Ovary (tissue), 3 donors: Measurements from ENCODE around the gene PTMS.

Source experiments
- POLR2A ChIP-seq: fragments of 450-650 bp; IDR thresholded peaks from one replicate; pipeline ENCODE4 v1.6.1; 2017; ENCODE audit warnings: antibody characterized with exemption, mild to moderate bottlenecking, moderate library complexity
- TF ChIP-seq, protein P1 (sequence below), 3 donors: fragments of 450-650 bp in 2 of 3; fragments of 200-600 bp in 1 of 3; IDR thresholded peaks; one replicate each; pipeline versions ENCODE4 v1.5.1 to v1.8.0; 2016 to 2022; ENCODE audit warnings: antibody characterized with exemption in 3 of 3, mild to moderate bottlenecking in 1 of 3
- donor health status: DM: no; HTN: no; CAD: no.

DNA sequence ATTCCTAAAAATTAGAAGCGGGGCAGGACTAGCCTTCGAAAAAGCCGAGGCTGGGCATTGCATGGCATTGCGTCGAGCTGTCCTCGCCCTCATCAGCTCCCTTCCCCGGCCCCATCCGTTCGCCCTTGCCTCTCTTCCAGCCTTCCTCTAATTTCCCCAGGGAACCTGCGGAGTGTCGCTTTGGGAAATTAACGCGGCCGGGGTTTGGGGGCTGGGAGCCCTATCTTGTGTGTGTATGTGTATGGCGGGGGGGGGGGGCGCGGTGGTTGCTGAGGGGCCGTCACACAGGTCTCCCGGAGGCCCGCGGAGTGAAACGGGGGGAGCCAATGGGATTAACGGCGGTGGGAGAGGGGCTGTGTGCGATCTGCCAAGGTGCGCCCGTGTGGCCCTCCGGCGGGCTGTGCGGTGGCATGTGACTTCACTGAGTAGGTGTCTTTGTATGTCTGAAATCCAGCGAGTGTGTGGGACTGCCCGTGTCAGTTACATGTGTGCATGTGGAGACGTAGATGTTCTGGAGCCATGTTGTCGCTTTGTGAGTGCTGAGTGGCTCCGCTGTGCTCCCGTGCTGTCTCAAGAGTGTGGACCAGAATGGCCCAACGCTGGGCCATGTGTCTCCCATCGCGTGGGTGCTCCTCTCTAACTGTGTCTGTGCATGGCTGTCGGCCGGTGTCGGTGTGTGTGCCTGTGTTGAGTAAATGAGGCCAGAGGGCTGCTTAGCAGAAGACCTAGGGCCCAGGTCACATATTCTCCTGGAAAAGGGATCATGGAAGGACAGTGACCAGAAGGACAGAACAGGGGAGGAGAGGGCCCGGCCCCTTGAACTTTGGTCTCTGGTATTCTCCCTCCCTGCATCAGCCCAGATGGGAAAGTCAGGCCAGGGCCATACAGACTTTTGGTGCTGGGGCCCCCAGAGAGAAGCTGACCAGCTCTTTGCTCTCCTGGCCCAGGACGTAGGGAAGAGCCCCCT, 1.5 kb downstream of the PTMS start:
- TF ChIP-seq, protein P1, sequence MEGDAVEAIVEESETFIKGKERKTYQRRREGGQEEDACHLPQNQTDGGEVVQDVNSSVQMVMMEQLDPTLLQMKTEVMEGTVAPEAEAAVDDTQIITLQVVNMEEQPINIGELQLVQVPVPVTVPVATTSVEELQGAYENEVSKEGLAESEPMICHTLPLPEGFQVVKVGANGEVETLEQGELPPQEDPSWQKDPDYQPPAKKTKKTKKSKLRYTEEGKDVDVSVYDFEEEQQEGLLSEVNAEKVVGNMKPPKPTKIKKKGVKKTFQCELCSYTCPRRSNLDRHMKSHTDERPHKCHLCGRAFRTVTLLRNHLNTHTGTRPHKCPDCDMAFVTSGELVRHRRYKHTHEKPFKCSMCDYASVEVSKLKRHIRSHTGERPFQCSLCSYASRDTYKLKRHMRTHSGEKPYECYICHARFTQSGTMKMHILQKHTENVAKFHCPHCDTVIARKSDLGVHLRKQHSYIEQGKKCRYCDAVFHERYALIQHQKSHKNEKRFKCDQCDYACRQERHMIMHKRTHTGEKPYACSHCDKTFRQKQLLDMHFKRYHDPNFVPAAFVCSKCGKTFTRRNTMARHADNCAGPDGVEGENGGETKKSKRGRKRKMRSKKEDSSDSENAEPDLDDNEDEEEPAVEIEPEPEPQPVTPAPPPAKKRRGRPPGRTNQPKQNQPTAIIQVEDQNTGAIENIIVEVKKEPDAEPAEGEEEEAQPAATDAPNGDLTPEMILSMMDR (IDR thresholded peaks at IDR 0.05) = no peak
- no peak for TF ChIP-seq POLR2A
